Liver (tissue), 3 donors: ENCODE measurements around the gene TMEM131.

Source experiments
- ATF3 ChIP-seq: IDR thresholded peaks from 2 replicates; pipeline ENCODE4 v1.6.1; 2016; ENCODE audit warnings: antibody characterized with exemption
- CTCF ChIP-seq: fragments of 150-350 bp; IDR thresholded peaks from 2 replicates; pipeline ENCODE4 v1.5.1; 2017; ENCODE audit warnings: improper control_type of control experiment, low read depth, low read length; ENCODE audit not compliant: missing input control
- RAD21 ChIP-seq, 2 donors: IDR thresholded peaks; 2 replicates each; pipeline ENCODE4 v1.6.1; 2016; ENCODE audit warnings: antibody characterized with exemption in 2 of 2, mild to moderate bottlenecking in 2 of 2
- REST ChIP-seq: IDR thresholded peaks from 2 replicates; pipeline ENCODE4 v1.6.1; 2016; ENCODE audit warnings: antibody characterized with exemption, mild to moderate bottlenecking
- RXRA ChIP-seq, 2 donors: IDR thresholded peaks; 2 replicates each; pipeline ENCODE4 v1.6.1; 2017 to 2018; ENCODE audit warnings: antibody characterized with exemption in 2 of 2, mild to moderate bottlenecking in 1 of 2
- SP1 ChIP-seq: IDR thresholded peaks from 2 replicates; pipeline ENCODE4 v1.6.1; 2018; ENCODE audit warnings: antibody characterized with exemption, mild to moderate bottlenecking
- TAF1 ChIP-seq: conservative IDR thresholded peaks from 2 replicates; pipeline ENCODE4 v1.6.1; 2016; ENCODE audit warnings: antibody characterized with exemption, mild to moderate bottlenecking
- donor health status: healthy.
- donor health status: healthy.

GRCh38 chr2:97765933-97766332 lies 229.8 kb downstream of the TMEM131 start:
- no peak for TF ChIP-seq CTCF
- TF ChIP-seq TAF1, result no peak
- TF ChIP-seq SP1, result no peak
- no peak for TF ChIP-seq RAD21 (IDR thresholded peaks at IDR 0.05)
- TF ChIP-seq REST, result no peak
- TF ChIP-seq ATF3, result no peak
- TF ChIP-seq RXRA (IDR thresholded peaks at IDR 0.05), result no peak
